HepG2 (cell line): ENCODE results near the gene FOSB. TPM values are rescaled to one million over a fixed set of nuclear protein-coding genes. Genes with fewer than 3 reads are reported as not detected.

ENCODE experiments used
- BHLHE40 ChIP-seq: IDR thresholded peaks from 2 replicates; pipeline ENCODE4 v1.6.1; 2011; ENCODE audit warnings: low read length, improper control_type of control experiment
- CHD2 ChIP-seq: IDR thresholded peaks from 2 replicates; pipeline ENCODE4 v1.6.1; 2011; ENCODE audit warnings: low read depth, low read length, improper control_type of control experiment
- FOXK1 ChIP-seq: sonication (generic); formaldehyde crosslinking; IDR thresholded peaks from 2 replicates; pipeline ENCODE4 v1.4.0; 2020; ENCODE audit warnings: low read depth, missing genetic modification reagents, borderline replicate concordance
- MAFK ChIP-seq, 2 experiments: IDR thresholded peaks in 1 of 2; conservative IDR thresholded peaks in 1 of 2; 2 replicates each; pipeline ENCODE4 v1.6.1; 2011; ENCODE audit warnings: improper control_type of control experiment in 2 of 2, low read length in 2 of 2
- NCOA2 ChIP-seq: sonication (generic); formaldehyde crosslinking; IDR thresholded peaks from 2 replicates; pipeline ENCODE4 v1.8.0; 2022; ENCODE audit warnings: inconsistent platforms
- SATB2 ChIP-seq: sonication (generic); formaldehyde crosslinking; IDR thresholded peaks from 2 replicates; pipeline ENCODE4 v1.5.0; 2020; ENCODE audit warnings: missing genetic modification reagents
- SRY ChIP-seq: sonication (generic); formaldehyde crosslinking; IDR thresholded peaks from 2 replicates; pipeline ENCODE4 v1.8.0; 2022; ENCODE audit warnings: mild to moderate bottlenecking, missing genetic modification reagents
- ZNF317 ChIP-seq: sonication (generic); formaldehyde crosslinking; IDR thresholded peaks from 2 replicates; pipeline ENCODE4 v1.5.0; 2020; ENCODE audit warnings: mild to moderate bottlenecking, missing genetic modification reagents
- ZNF326 ChIP-seq: sonication (generic); formaldehyde crosslinking; IDR thresholded peaks from 2 replicates; pipeline ENCODE4 v1.4.0; 2020; ENCODE audit warnings: missing genetic modification reagents, borderline replicate concordance
- ZNF607 ChIP-seq: sonication (generic); formaldehyde crosslinking; IDR thresholded peaks from 2 replicates; pipeline ENCODE4 v1.5.1; 2020; ENCODE audit warnings: missing genetic modification reagents, mild to moderate bottlenecking, borderline replicate concordance
- polyA plus RNA-seq, 8 experiments: library from polyadenylated mRNA; depleted of rRNA in 3 of 8; stranded (reverse) in 7 of 8; unstranded in 1 of 8; fragments of >200 nt; fragmentation: Illumina TruSeq in 4 of 8; extraction: Trizol in 4 of 8; gene quantifications; 2 replicates each; pipeline versions ENCODE4 v1.2.1 to v1.2.3, GENCODE V29; 2011 to 2016; ENCODE audit warnings: low read depth in 4 of 8, missing spikeins in 1 of 8, mixed read lengths in 1 of 8; ENCODE audit not compliant: insufficient read depth in 1 of 8
- total RNA-seq, 5 experiments: library from RNA; depleted of rRNA; stranded (reverse); fragments of >200 nt; fragmentation: Illumina TruSeq; extraction: Trizol; gene quantifications; 2 replicates each; pipeline ENCODE4 v1.2.3, GENCODE V29; 2016; ENCODE audit warnings: low read depth in 1 of 5
- TF ChIP-seq, protein P1 (sequence below): sonication (generic); formaldehyde crosslinking; IDR thresholded peaks from 2 replicates; pipeline ENCODE4 v1.4.0; 2020; ENCODE audit warnings: missing genetic modification reagents, mild to moderate bottlenecking, borderline replicate concordance
- TF ChIP-seq, protein P2 (sequence below): IDR thresholded peaks from 2 replicates; pipeline ENCODE4 v1.6.1; 2016; ENCODE audit warnings: missing compliant biosample characterization, missing genetic modification reagents, borderline replicate concordance
- TF ChIP-seq, protein P3 (sequence below): IDR thresholded peaks from 2 replicates; pipeline ENCODE4 v1.6.1; 2016; ENCODE audit warnings: low read depth
- TF ChIP-seq, protein P4 (sequence below): IDR thresholded peaks from 2 replicates; pipeline ENCODE4 v1.6.1; 2016
- TF ChIP-seq, protein P5 (sequence below): sonication (generic); formaldehyde crosslinking; IDR thresholded peaks from 2 replicates; pipeline ENCODE4 v1.5.0; 2020; ENCODE audit warnings: mild to moderate bottlenecking, missing genetic modification reagents, borderline replicate concordance

Gene FOSB
- total and polyA plus RNA-seq, 2 of the 13 experiments (the other 11 are each of a cell fraction or from before 2014, with no cell fraction given): 2.8 to 6.0 TPM

DNA sequence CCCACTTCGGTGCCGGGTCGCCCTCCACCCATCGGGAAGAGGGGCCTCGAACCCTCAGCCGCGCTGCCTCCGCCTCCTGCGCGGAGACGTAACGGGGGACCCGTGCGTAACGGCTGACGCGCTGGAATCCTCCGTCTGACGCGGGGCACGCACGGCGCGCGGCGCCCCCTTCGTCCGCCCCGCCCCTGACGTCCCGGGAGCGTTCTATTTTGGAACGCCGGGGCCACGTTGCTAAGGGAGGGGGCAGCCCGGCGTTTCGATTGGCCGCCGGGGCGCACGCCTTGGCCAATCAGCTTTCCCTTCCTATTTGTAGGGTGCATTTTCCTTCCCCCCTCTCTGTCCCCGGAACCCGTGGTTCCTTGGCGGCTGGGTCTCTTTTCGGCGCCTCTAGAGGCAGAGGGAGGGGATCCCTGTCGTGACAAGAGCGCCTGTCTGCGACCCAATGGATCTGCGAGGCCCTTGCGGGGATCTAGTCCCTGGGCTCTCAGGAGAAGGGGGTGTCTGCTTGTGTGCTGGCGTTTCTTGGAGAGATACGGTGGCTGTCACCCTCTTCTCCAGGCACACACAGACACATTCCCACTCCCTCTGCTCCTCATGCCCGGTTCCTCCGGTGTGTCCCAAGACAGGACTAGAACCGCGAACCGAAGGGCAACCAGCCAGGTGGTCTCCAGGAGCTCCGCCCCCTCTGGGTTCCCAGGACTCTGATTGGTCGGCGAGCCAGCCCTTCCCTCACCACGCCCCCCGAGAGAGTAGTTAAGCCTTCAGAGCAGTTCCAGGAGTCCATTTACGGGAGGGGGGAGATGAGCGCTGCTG is 1.5 kb downstream of the FOSB start (continued):
- TF ChIP-seq, protein P1, sequence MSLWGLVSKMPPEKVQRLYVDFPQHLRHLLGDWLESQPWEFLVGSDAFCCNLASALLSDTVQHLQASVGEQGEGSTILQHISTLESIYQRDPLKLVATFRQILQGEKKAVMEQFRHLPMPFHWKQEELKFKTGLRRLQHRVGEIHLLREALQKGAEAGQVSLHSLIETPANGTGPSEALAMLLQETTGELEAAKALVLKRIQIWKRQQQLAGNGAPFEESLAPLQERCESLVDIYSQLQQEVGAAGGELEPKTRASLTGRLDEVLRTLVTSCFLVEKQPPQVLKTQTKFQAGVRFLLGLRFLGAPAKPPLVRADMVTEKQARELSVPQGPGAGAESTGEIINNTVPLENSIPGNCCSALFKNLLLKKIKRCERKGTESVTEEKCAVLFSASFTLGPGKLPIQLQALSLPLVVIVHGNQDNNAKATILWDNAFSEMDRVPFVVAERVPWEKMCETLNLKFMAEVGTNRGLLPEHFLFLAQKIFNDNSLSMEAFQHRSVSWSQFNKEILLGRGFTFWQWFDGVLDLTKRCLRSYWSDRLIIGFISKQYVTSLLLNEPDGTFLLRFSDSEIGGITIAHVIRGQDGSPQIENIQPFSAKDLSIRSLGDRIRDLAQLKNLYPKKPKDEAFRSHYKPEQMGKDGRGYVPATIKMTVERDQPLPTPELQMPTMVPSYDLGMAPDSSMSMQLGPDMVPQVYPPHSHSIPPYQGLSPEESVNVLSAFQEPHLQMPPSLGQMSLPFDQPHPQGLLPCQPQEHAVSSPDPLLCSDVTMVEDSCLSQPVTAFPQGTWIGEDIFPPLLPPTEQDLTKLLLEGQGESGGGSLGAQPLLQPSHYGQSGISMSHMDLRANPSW: no peak
- TF ChIP-seq BHLHE40 (peak; percentile 48; the same call in 1 of the 2 replicates), ZNF607 (CRISPR knock-in tag) (no peak), CHD2 (no peak), MAFK (conservative IDR thresholded peaks at IDR 0.05 in 1 of 2, IDR thresholded peaks at IDR 0.05 in 1 of 2; ENCODE audit: low read length in 2 of 2) (no peak), NCOA2 (CRISPR knock-in tag) (0 out of 2 replicates have a peak, but pooled peaks have one; percentile 6), SATB2 (no peak), ZNF317 (CRISPR knock-in tag) (peak; percentile 83), ZNF326 (CRISPR knock-in tag) (no peak), SRY (CRISPR knock-in tag) (0 out of 2 replicates have a peak, but pooled peaks have one; percentile 37), FOXK1 (CRISPR knock-in tag) (peak; percentile 80; the same call in 1 of the 2 replicates)
- TF ChIP-seq, protein P2, sequence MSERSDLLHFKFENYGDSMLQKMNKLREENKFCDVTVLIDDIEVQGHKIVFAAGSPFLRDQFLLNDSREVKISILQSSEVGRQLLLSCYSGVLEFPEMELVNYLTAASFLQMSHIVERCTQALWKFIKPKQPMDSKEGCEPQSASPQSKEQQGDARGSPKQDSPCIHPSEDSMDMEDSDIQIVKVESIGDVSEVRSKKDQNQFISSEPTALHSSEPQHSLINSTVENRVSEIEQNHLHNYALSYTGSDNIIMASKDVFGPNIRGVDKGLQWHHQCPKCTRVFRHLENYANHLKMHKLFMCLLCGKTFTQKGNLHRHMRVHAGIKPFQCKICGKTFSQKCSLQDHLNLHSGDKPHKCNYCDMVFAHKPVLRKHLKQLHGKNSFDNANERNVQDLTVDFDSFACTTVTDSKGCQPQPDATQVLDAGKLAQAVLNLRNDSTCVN (CRISPR knock-in tag): no peak
- TF ChIP-seq, protein P3, sequence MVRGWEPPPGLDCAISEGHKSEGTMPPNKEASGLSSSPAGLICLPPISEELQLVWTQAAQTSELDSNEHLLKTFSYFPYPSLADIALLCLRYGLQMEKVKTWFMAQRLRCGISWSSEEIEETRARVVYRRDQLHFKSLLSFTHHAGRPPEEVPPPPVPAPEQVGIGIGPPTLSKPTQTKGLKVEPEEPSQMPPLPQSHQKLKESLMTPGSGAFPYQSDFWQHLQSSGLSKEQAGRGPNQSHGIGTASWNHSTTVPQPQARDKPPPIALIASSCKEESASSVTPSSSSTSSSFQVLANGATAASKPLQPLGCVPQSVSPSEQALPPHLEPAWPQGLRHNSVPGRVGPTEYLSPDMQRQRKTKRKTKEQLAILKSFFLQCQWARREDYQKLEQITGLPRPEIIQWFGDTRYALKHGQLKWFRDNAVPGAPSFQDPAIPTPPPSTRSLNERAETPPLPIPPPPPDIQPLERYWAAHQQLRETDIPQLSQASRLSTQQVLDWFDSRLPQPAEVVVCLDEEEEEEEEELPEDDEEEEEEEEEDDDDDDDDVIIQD (CRISPR knock-in tag): 0 out of 2 replicates have a peak, but pooled peaks have one; percentile 15
- TF ChIP-seq, protein P4, sequence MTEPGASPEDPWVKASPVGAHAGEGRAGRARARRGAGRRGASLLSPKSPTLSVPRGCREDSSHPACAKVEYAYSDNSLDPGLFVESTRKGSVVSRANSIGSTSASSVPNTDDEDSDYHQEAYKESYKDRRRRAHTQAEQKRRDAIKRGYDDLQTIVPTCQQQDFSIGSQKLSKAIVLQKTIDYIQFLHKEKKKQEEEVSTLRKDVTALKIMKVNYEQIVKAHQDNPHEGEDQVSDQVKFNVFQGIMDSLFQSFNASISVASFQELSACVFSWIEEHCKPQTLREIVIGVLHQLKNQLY: no peak
- TF ChIP-seq, protein P5, sequence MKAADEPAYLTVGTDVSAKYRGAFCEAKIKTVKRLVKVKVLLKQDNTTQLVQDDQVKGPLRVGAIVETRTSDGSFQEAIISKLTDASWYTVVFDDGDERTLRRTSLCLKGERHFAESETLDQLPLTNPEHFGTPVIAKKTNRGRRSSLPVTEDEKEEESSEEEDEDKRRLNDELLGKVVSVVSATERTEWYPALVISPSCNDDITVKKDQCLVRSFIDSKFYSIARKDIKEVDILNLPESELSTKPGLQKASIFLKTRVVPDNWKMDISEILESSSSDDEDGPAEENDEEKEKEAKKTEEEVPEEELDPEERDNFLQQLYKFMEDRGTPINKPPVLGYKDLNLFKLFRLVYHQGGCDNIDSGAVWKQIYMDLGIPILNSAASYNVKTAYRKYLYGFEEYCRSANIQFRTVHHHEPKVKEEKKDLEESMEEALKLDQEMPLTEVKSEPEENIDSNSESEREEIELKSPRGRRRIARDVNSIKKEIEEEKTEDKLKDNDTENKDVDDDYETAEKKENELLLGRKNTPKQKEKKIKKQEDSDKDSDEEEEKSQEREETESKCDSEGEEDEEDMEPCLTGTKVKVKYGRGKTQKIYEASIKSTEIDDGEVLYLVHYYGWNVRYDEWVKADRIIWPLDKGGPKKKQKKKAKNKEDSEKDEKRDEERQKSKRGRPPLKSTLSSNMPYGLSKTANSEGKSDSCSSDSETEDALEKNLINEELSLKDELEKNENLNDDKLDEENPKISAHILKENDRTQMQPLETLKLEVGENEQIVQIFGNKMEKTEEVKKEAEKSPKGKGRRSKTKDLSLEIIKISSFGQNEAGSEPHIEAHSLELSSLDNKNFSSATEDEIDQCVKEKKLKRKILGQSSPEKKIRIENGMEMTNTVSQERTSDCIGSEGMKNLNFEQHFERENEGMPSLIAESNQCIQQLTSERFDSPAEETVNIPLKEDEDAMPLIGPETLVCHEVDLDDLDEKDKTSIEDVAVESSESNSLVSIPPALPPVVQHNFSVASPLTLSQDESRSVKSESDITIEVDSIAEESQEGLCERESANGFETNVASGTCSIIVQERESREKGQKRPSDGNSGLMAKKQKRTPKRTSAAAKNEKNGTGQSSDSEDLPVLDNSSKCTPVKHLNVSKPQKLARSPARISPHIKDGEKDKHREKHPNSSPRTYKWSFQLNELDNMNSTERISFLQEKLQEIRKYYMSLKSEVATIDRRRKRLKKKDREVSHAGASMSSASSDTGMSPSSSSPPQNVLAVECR: peak; percentile 95
